Liver (tissue), 9 donors: ENCODE measurements around the gene WWC1. TPM values are rescaled to one million over a fixed set of nuclear protein-coding genes. Genes with fewer than 3 reads are reported as not detected.
"Not testable (repeated sequence)": the region's sequence is repeated elsewhere in the genome, so short reads cannot be mapped to it uniquely, and the experiment has no call there.

Experiments
- DNase-seq: peaks from one replicate; pipeline ENCODE4 v3.0.0-alpha.2; 2017; ENCODE audit warnings: low spot score
- H3K27ac ChIP-seq, 2 donors: one replicate each; pipeline ENCODE4 v1.7.0; 2013; ENCODE audit warnings: inconsistent platforms in 2 of 2, low read length in 2 of 2, control low read depth in 1 of 2, low read depth in 1 of 2, mild to moderate bottlenecking in 1 of 2
- H3K27me3 ChIP-seq, 4 donors: one replicate each; pipeline versions ENCODE4 v1.6.1 to v1.7.0; 2013; ENCODE audit warnings: low read length in 3 of 4, inconsistent platforms in 1 of 4, mild to moderate bottlenecking in 1 of 4, moderate library complexity in 1 of 4; ENCODE audit not compliant: control insufficient read depth in 4 of 4, insufficient read depth in 4 of 4
- H3K36me3 ChIP-seq, 4 donors: one replicate each; pipeline versions ENCODE4 v1.6.1 to v1.7.0; 2013; ENCODE audit warnings: low read length in 3 of 4, mild to moderate bottlenecking in 3 of 4, low read depth in 1 of 4, moderate library complexity in 1 of 4; ENCODE audit not compliant: control insufficient read depth in 4 of 4, insufficient read depth in 3 of 4
- H3K4me1 ChIP-seq, 4 donors: one replicate each; pipeline versions ENCODE4 v1.6.1 to v1.7.0; 2013; ENCODE audit warnings: low read length in 3 of 4, mild to moderate bottlenecking in 3 of 4, moderate library complexity in 1 of 4; ENCODE audit not compliant: control insufficient read depth in 4 of 4, insufficient read depth in 4 of 4
- H3K4me3 ChIP-seq, 3 donors: one replicate each; pipeline versions ENCODE4 v1.6.1 to v1.7.0; 2013; ENCODE audit warnings: low read length in 3 of 3, control low read depth in 1 of 3, low read depth in 1 of 3, mild to moderate bottlenecking in 1 of 3
- H3K9ac ChIP-seq, 2 donors: one replicate each; pipeline ENCODE4 v1.7.0; 2013; ENCODE audit warnings: low read length in 2 of 2, mild to moderate bottlenecking in 2 of 2, moderate library complexity in 2 of 2, control low read depth in 1 of 2, low read depth in 1 of 2
- H3K9me3 ChIP-seq, 4 donors: one replicate each; pipeline versions ENCODE4 v1.6.1 to v1.7.0; 2013; ENCODE audit warnings: low read length in 3 of 4; ENCODE audit not compliant: control insufficient read depth in 4 of 4
- FOXA1 ChIP-seq: IDR thresholded peaks from 2 replicates; pipeline ENCODE4 v1.6.1; 2016; ENCODE audit warnings: antibody characterized with exemption
- FOXA2 ChIP-seq: IDR thresholded peaks from 2 replicates; pipeline ENCODE4 v1.6.1; 2016; ENCODE audit warnings: antibody characterized with exemption
- HNF4A ChIP-seq, 2 donors: conservative IDR thresholded peaks; 2 replicates each; pipeline ENCODE4 v1.6.1; 2016; ENCODE audit warnings: antibody characterized with exemption in 2 of 2, mild to moderate bottlenecking in 2 of 2
- NR2F2 ChIP-seq: IDR thresholded peaks from 2 replicates; pipeline ENCODE4 v1.6.1; 2016; ENCODE audit warnings: antibody characterized with exemption
- RXRA ChIP-seq, 2 donors: IDR thresholded peaks; 2 replicates each; pipeline ENCODE4 v1.6.1; 2017 to 2018; ENCODE audit warnings: antibody characterized with exemption in 2 of 2, mild to moderate bottlenecking in 1 of 2
- SP1 ChIP-seq: IDR thresholded peaks from 2 replicates; pipeline ENCODE4 v1.6.1; 2018; ENCODE audit warnings: antibody characterized with exemption, mild to moderate bottlenecking
- WGBS: extraction: QIAGEN DNeasy Blood & Tissue Kit; methylation state at CpG from one replicate; pipeline ENCODE4 v1.1.7; 2013; 5-methylcytosine and 5-hydroxymethylcytosine counted together
- polyA plus RNA-seq, 2 donors: library from polyadenylated mRNA; stranded (reverse) in 1 of 2; unstranded in 1 of 2; fragments of 200-250 nt in 1 of 2; fragments of >200 nt in 1 of 2; fragmentation: Nextera tagmentation in 1 of 2; extraction: Ambion mirVana in 1 of 2; gene quantifications; one replicate each; pipeline versions ENCODE4 v1.2.1 to v1.2.3, GENCODE V29; 2013 to 2015
- total RNA-seq, 2 donors: library from RNA; depleted of rRNA; stranded (reverse); fragments of >200 nt; gene quantifications; one replicate each; pipeline ENCODE4 v1.2.3, GENCODE V29; 2014
- TF ChIP-seq, protein P1 (sequence below): IDR thresholded peaks from 2 replicates; pipeline ENCODE4 v1.6.1; 2016; ENCODE audit warnings: antibody characterized with exemption
- TF ChIP-seq, protein P2 (sequence below): IDR thresholded peaks from 2 replicates; pipeline ENCODE4 v1.6.1; 2016; ENCODE audit warnings: antibody characterized with exemption, mild to moderate bottlenecking
- TF ChIP-seq, protein P3 (sequence below): IDR thresholded peaks from 2 replicates; pipeline ENCODE4 v1.6.1; 2016; ENCODE audit warnings: antibody characterized with exemption
- donor health status: healthy.
- donor health status: healthy.
- donor health status: healthy.
- donor health status: healthy.
- donor health status: healthy.

Gene WWC1
- total and polyA plus RNA-seq, 4 donors, result 5.9 to 25.1 (median 14.8) TPM

DNA sequence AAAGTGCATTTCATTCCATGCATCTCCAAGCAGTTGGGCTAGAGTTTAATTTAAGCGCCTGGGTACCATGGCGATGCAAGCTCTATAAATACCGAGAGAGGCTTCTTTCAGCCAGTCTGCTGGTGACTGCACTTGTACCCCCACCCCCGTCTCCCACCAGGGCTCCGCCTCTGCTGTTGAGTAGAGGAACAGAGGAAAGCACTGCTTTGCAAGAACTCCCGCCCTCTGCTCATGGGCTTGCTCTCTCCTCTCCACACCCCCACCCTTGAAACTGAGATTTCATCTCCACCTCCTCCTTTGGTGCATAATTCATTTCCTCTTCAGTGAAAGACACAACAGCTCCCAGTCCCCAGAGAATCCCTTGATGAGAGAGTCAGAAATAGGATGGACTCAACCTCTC is 5.1 kb upstream of the WWC1 start:
- no peak for DNase-seq
- 77% methylated on average over 6 of the region's 6 CpGs for WGBS
- no peaks in the 10 kb centered on the region for H3K36me3 ChIP-seq
- no peak overlapping the region for H3K27ac ChIP-seq
- TF ChIP-seq, protein P1, sequence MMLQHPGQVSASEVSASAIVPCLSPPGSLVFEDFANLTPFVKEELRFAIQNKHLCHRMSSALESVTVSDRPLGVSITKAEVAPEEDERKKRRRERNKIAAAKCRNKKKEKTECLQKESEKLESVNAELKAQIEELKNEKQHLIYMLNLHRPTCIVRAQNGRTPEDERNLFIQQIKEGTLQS, result no peak
- no peak for TF ChIP-seq FOXA1
- TF ChIP-seq RXRA (IDR thresholded peaks at IDR 0.05), result no peak
- TF ChIP-seq NR2F2, result no peak
- no peaks in the 10 kb centered on the region for H3K9me3 ChIP-seq
- no peaks in the 10 kb centered on the region for H3K27me3 ChIP-seq
- no peak overlapping the region for H3K4me3 ChIP-seq
- H3K4me1 ChIP-seq, result peaks cover 3 to 27% (median 15%) of the 10 kb centered on the region in 4 donors
- no peak overlapping the region for H3K9ac ChIP-seq

DNA sequence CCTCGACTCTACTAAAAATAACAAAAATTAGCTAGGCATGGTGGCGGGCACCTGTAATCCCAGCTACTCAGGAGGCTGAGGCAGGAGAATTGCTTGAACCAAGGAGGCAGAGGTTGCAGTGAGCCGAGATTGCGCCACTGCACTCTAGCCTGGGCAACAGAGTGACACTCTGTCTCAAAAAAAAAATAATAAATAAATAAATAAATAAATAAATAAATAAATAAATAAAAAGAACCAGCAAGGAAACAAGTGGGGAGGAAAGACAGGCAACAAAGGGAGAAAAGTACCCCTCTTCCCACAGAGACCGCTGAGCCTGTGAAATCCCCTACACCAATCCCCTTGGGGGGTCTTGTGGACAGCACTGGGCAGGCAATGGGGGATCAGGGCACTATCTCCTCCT is 4.6 kb upstream of the WWC1 start:
- H3K27me3 ChIP-seq, H3K9ac ChIP-seq, H3K27ac ChIP-seq, H3K36me3 ChIP-seq, H3K9me3 ChIP-seq, H3K4me3 ChIP-seq, DNase-seq: not testable (repeated sequence)
- WGBS, result 97% methylated on average over 5 of the region's 5 CpGs
- H3K4me1 ChIP-seq, result peaks cover 3 to 28% (median 15%) of the 10 kb centered on the region in 4 donors

DNA sequence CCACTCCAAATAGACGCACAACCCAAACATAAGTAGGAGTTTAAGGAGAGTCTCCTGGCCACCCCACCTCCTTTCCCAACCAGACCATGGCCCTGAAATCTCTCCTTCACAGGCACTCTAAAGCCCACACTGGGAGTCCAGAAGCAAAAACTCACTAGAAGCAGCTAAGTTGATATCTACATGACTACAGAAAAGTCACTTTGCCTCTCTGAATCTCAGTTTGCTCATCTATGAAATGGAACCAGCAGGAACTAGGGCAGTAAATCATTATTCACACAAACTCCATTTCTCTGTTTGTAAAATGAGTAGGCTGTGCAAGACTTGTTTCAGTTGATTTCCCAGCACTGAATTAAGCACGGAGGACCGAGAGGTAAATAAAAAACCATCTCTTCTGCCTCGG is 4.1 kb upstream of the WWC1 start:
- DNase-seq, result no peak
- H3K27me3 ChIP-seq, result no peaks in the 10 kb centered on the region
- H3K4me3 ChIP-seq, result no peak overlapping the region
- H3K9ac ChIP-seq, result no peak overlapping the region
- TF ChIP-seq HNF4A (conservative IDR thresholded peaks at IDR 0.05) (no peak), RXRA (IDR thresholded peaks at IDR 0.05) (no peak), NR2F2 (no peak), SP1 (no peak), FOXA2 (no peak)
- TF ChIP-seq, protein P2, sequence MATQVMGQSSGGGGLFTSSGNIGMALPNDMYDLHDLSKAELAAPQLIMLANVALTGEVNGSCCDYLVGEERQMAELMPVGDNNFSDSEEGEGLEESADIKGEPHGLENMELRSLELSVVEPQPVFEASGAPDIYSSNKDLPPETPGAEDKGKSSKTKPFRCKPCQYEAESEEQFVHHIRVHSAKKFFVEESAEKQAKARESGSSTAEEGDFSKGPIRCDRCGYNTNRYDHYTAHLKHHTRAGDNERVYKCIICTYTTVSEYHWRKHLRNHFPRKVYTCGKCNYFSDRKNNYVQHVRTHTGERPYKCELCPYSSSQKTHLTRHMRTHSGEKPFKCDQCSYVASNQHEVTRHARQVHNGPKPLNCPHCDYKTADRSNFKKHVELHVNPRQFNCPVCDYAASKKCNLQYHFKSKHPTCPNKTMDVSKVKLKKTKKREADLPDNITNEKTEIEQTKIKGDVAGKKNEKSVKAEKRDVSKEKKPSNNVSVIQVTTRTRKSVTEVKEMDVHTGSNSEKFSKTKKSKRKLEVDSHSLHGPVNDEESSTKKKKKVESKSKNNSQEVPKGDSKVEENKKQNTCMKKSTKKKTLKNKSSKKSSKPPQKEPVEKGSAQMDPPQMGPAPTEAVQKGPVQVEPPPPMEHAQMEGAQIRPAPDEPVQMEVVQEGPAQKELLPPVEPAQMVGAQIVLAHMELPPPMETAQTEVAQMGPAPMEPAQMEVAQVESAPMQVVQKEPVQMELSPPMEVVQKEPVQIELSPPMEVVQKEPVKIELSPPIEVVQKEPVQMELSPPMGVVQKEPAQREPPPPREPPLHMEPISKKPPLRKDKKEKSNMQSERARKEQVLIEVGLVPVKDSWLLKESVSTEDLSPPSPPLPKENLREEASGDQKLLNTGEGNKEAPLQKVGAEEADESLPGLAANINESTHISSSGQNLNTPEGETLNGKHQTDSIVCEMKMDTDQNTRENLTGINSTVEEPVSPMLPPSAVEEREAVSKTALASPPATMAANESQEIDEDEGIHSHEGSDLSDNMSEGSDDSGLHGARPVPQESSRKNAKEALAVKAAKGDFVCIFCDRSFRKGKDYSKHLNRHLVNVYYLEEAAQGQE, result no peak
- TF ChIP-seq, protein P3, sequence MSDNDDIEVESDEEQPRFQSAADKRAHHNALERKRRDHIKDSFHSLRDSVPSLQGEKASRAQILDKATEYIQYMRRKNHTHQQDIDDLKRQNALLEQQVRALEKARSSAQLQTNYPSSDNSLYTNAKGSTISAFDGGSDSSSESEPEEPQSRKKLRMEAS, result no peak
- 84% methylated on average over 4 of the region's 4 CpGs for WGBS
- H3K36me3 ChIP-seq, result no peaks in the 10 kb centered on the region
- no peaks in the 10 kb centered on the region for H3K9me3 ChIP-seq
- H3K4me1 ChIP-seq, result peaks cover 3 to 28% (median 15%) of the 10 kb centered on the region in 4 donors
- no peak overlapping the region for H3K27ac ChIP-seq
